T-helper 2 cell (primary cell): ENCODE results near the gene ACTL6A.
"Not testable (repeated sequence)": the region's sequence is repeated elsewhere in the genome, so short reads cannot be mapped to it uniquely, and the experiment has no call there.

Experiments
- DNase-seq, 5 experiments: peaks; one replicate each; pipeline versions ENCODE4 v3.0.0 to v3.0.0-alpha.2; 2012 to 2022
- total RNA-seq, 2 donors: gene quantifications; one replicate each; lab custom pipeline; 2026; lab: John Stamatoyannopoulos, UW

Gene ACTL6A
- 15.3 to 31.7 reads per million in 2 donors for total RNA-seq

GRCh38 chr3:179562591-179563270 is at the start of gene ACTL6A:
Gene ACTL6A (plus strand): TSS chr3:179562926. CDS start chr3:179563093, 167 bp downstream.
- peak; percentile 96 to 99 (median 98) for DNase-seq

DNA sequence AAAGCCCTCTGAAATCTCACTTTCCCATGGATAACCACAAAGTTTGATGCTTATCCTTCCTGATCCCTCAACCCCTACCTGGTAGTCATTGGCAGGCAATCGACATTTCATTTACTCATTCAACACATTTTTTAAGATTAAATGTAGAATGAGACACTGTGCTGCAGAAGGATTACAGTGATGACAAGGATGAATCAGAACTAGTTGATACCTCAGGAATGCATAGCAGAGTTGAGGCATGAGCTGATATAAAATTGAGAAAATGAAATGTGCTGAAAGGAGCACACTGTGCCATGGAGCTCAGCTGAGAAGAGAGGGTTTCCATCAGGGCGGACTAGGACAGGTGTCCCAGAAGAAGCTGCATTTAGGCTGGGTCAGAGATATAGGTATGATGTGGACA is 48.9 kb upstream of the ACTL6A start:
- no peak for DNase-seq

GRCh38 chr3:179516461-179517251 is 46.1 kb upstream of the ACTL6A start:
- DNase-seq, result not testable (repeated sequence)

GRCh38 chr3:179526482-179526881 is 36.2 kb upstream of the ACTL6A start:
- no peak for DNase-seq

GRCh38 chr3:179526989-179527391 is 35.7 kb upstream of the ACTL6A start:
- no peak for DNase-seq

DNA sequence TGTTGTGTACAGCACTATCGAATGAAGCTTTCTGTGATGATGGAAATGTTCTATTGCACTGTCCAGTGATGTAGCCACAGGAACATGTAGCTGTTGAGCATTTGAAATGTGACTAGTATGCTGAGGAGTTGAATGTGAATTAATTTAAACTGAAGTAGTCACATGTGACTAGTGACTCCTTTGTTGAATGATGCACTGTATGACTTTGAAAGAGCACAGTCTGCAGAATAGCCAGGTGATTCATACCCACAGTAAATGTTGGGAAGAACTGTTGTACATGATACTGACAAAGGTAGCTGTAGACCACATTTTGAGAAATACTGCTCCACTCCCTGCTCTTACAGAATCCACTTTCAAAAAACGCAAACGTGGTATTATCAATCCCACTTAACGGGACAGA is 34.0 kb upstream of the ACTL6A start:
- no peak for DNase-seq

DNA sequence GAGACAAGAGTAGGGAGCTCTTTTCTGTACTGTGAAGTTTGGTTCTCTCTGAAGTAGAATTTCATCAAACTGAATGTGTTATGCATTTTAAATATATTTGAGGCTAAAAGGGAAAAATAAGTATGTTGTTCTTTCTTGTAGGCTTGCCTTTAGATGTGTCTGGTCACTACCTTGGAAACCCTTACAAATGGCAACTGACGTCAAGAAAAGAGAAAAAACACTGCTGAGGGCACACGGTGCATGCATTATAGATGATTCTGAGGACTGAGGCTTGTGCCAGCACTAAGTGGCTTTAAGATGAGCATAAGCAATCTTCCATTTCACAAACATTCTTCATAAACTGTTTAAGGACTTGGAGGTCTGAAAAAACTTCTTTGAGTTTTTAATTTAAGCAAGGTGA is 31.1 kb upstream of the ACTL6A start:
- DNase-seq, result no peak

DNA sequence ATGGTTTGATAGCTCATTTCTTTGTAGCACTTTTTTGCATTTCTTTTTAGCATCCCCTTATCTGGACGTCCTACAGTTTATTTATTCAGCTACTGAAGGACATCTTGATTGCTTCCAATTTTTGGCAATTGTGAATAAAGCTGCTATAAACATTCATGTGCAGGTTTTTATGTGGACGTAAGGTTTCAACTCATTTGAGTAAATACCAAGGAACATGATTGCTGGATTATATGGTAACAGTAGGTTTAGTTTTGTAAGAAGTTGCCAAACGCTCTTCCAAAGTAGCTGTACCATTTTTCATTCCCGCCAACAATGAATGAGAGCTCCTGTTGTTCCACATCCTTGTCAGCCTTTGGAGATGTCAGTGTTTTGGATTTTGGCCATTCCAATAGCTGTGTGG is 29.5 kb upstream of the ACTL6A start:
- DNase-seq, result no peak

- DNase-seq, result no peak
These were observed 26.5 kb upstream of the ACTL6A start for GRCh38 chr3:179536256-179536655.

DNA sequence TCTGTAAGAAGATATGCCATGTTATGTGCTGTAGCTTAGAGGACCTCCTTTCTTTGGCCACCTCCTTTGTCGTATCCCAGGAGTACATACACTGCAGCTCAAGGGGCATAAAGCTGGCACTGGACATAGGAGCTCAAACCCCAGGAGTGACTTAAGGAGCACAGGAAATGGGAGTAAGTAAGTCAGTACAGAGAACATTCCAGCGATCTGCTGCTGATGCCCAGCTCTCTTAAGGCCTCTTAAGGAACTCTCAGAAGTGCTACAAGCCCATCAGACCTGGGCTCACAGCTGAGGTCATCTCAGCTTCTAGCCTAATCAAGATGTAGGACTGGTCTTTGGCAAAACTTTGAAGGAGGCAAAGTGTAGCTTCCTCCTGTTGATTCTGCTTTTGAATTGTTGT is 21.6 kb upstream of the ACTL6A start:
- DNase-seq, result no peak

DNA sequence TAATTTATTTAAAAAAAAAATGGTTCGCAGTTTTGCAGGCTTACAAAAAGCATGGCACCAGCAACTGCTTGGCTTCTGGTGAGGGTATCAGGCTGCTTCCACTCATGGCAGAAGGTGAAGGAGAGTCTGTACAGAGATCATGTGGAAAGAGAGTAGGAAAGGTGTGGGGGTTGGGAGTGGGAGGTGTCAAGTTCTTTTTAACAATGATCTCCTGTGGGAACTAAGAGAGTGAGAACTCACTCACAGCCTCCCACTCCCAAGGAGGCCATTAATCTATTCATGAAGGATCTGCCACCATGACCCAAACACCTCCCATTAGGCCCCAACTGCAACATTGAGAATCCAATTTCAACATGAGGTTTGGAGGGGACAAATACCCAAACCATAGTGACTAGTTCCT is 21.1 kb upstream of the ACTL6A start:
- no peak for DNase-seq

- DNase-seq, result no peak
These were observed 20.4 kb upstream of the ACTL6A start for GRCh38 chr3:179542375-179542774.

- no peak for DNase-seq
These were observed 17.6 kb upstream of the ACTL6A start for GRCh38 chr3:179544981-179545645.

DNA sequence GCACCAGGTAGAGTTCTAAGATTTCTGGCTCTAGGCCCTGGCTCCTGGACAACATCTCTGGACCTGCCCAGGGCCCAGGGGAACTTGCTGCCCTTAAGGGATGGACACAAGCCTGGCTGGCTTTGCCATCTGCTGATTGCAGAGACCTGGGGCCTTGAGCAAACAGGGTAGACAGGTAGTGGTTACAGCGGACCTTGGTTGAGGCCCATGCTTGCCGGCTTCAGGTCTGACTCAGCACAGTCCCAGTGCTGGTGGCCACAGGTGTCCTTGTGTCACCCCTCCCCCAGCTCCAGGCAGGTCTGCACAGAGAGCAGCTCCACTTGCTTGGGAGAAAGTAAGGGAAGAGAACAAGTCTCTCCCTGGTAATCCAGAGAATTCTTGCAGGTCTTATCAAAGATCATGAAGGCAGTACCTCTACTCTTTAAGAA is 15.9 kb upstream of the ACTL6A start:
- peak in 1 of 5 experiments; percentile 31 for DNase-seq

- DNase-seq, result no peak
These were observed 11.2 kb upstream of the ACTL6A start for GRCh38 chr3:179551349-179552105.

DNA sequence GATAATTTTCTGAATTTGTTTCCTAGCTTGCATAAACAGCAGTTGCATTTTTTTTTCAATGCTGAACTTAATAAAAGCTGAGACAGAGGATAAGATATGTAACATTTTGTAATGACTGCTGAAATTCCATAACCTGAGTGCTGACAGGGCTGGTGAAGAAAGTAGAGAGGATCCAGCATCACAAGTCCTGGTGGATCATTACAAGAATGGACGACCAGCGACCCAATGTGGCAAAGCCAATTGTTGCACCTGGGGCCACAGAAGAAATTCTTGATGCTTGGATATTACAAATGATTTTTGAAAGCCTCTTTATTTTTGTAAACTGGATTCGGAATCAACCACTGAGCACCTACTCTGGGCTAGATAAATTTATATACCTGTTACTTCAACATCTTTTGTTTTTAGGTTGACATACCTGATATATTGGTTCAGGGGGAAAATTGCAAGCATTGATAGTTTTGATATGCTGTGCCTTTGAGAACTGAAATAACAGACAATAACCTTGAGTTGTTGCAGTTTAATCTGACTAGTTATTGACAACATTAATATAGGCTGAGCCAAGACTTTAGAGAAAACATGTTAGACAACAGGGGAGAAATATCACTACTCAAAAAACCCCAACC is 3.9 kb upstream of the ACTL6A start:
- DNase-seq, result peak in 3 of 5 experiments; percentile 8 to 66 (median 9)

DNA sequence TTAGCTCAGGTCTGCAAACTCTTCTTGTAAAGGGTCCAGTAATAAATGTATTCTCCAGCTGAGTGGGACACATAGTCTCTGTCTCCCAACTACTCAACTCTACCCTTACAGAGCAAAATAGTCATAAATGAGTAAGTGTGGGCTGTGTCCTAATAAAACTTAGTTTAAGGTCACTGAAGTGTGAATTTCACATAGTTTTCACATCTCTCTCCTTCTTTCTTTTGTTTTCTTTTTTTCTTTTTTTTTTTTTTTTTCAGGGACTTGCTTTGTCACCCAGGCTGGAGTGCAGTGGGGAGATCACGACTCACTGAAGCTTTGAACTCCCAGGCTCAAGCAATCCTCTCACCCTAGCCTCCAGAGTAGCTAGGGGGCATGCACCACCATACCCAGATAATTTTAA is 1.9 kb upstream of the ACTL6A start:
- no peak for DNase-seq

GRCh38 chr3:179563271-179563783 is 601 bp downstream of the ACTL6A start:
- DNase-seq, result peak; percentile 37 to 86 (median 59)

GRCh38 chr3:179565496-179565895 is 2.8 kb downstream of the ACTL6A start:
- peak in 1 of 5 experiments; percentile 79 for DNase-seq

- DNase-seq, result no peak
These were observed 18.3 kb downstream of the ACTL6A start for GRCh38 chr3:179580992-179581391.

DNA sequence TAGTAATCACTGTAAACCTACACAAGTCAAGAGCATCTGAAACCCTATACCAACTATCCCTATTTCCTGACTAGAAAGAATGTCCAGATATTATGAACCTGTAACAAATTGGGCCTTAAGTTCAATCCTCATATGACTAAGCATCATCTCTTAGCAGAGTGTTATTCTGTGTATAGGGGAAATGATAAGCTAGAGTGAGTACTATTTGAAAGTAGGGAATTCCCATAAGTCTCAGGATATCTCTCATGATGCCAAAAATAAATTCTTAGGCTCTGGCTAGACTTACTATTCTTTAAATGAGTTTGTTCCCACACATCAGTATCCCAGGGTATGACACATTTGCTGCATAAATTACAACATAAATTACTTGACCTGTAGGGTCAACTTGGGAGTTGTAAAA is 26.4 kb downstream of the ACTL6A start:
- DNase-seq, result no peak

DNA sequence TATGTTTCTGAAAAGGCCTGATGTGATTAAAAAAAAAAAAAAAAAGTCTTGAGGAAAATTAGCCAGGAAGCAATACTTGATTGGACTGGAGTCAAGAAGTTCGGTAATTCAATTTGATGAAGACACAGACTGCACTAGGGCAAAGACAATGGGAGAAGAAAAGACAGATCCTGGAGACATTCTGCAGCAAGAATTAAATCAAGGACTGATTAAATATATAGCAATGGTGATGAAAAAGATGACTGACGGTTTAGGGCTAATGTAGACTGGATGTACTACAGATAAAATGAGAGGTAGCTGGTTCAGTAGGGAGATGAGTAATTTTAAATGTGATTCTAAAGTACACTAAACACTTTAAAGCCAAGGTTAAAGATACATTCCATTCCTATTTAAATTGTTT is 27.9 kb downstream of the ACTL6A start:
- no peak for DNase-seq
